Peyer's patch (tissue), 4 donors: Measurements from ENCODE around the gene LYPD1. TPM values are rescaled to one million over a fixed set of nuclear protein-coding genes. Genes with fewer than 3 reads are reported as not detected.
A peak's percentile ranks its signal among the peaks of the same experiment; 100 is the strongest.

ENCODE experiments used
- DNase-seq, 3 donors: peaks; one replicate each; pipeline ENCODE4 v3.0.0-alpha.2; 2017 to 2019
- H3K27ac ChIP-seq, 4 donors: fragments of 200-600 bp; sonication (generic); one replicate each; pipeline ENCODE4 v1.5.1; 2016 to 2019
- H3K27me3 ChIP-seq, 2 donors: fragments of 200-600 bp; sonication (generic); one replicate each; pipeline ENCODE4 v1.5.1; 2019
- H3K36me3 ChIP-seq, 3 donors: fragments of 200-600 bp; sonication (generic); one replicate each; pipeline ENCODE4 v1.5.1; 2016 to 2019
- H3K4me1 ChIP-seq, 4 donors: fragments of 200-600 bp; sonication (generic); one replicate each; pipeline ENCODE4 v1.5.1; 2016 to 2019
- H3K4me3 ChIP-seq, 4 donors: fragments of 200-600 bp; sonication (generic); 1 replicate in 3 of 4; 2 replicates in 1 of 4; pipeline ENCODE4 v1.5.1; 2016 to 2019; ENCODE audit warnings: mild to moderate bottlenecking in 1 of 4
- H3K9me3 ChIP-seq, 4 donors: fragments of 200-600 bp; sonication (generic); one replicate each; pipeline ENCODE4 v1.5.1; 2016 to 2019; ENCODE audit warnings: mild to moderate bottlenecking in 1 of 4
- POLR2A ChIP-seq, 2 donors: fragments of 450-650 bp; IDR thresholded peaks; one replicate each; pipeline ENCODE4 v1.5.1; 2017; ENCODE audit warnings: antibody characterized with exemption in 2 of 2, mild to moderate bottlenecking in 2 of 2, moderate library complexity in 2 of 2
- total RNA-seq, 4 donors: library from RNA; depleted of rRNA; stranded (reverse); fragments of >200 nt; gene quantifications; one replicate each; pipeline ENCODE4 v1.1.0, GENCODE V29; 2016
- TF ChIP-seq, protein P1 (sequence below), 6 experiments: fragments of 450-650 bp in 4 of 6; fragments of 200-600 bp in 2 of 6; sonication (generic) in 1 of 6; IDR thresholded peaks; one replicate each; pipeline ENCODE4 v1.5.1; 2017 to 2019; ENCODE audit warnings: antibody characterized with exemption in 6 of 6, mild to moderate bottlenecking in 3 of 6, moderate library complexity in 1 of 6

The LYPD1 gene
- total RNA-seq: under 1 TPM in 1 of 4 donors, not detected in 3; 0.88 TPM

- H3K4me3 ChIP-seq: peak within 1 kb of the TSS; percentile 3 to 53 (median 40)
- peaks cover 0 to 6% of the 10 kb centered on the region in 2 donors for H3K27me3 ChIP-seq
- no peaks in the 10 kb centered on the region for H3K36me3 ChIP-seq
- no peaks in the 10 kb centered on the region for H3K9me3 ChIP-seq
- H3K27ac ChIP-seq: no peak within 1 kb of the TSS
- TF ChIP-seq, protein P1, sequence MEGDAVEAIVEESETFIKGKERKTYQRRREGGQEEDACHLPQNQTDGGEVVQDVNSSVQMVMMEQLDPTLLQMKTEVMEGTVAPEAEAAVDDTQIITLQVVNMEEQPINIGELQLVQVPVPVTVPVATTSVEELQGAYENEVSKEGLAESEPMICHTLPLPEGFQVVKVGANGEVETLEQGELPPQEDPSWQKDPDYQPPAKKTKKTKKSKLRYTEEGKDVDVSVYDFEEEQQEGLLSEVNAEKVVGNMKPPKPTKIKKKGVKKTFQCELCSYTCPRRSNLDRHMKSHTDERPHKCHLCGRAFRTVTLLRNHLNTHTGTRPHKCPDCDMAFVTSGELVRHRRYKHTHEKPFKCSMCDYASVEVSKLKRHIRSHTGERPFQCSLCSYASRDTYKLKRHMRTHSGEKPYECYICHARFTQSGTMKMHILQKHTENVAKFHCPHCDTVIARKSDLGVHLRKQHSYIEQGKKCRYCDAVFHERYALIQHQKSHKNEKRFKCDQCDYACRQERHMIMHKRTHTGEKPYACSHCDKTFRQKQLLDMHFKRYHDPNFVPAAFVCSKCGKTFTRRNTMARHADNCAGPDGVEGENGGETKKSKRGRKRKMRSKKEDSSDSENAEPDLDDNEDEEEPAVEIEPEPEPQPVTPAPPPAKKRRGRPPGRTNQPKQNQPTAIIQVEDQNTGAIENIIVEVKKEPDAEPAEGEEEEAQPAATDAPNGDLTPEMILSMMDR (IDR thresholded peaks at IDR 0.05): no peak
- TF ChIP-seq POLR2A (IDR thresholded peaks at IDR 0.05): no peak
- H3K4me1 ChIP-seq: peaks cover 0 to 31% (median 0%) of the 10 kb centered on the region in 4 donors
- no peak for DNase-seq
Measured at GRCh38 chr2:132669908-132670495, at the start of gene LYPD1. Gene LYPD1 (minus strand): TSS chr2:132670205. CDS start chr2:132669932, 273 bp downstream.

GRCh38 chr2:132719480-132719879, 49.5 kb upstream of the LYPD1 start:
- H3K36me3 ChIP-seq: no peaks in the 10 kb centered on the region
- TF ChIP-seq, protein P1 (IDR thresholded peaks at IDR 0.05): no peak
- no peak for TF ChIP-seq POLR2A (IDR thresholded peaks at IDR 0.05)
- H3K4me3 ChIP-seq: no peak overlapping the region

DNA sequence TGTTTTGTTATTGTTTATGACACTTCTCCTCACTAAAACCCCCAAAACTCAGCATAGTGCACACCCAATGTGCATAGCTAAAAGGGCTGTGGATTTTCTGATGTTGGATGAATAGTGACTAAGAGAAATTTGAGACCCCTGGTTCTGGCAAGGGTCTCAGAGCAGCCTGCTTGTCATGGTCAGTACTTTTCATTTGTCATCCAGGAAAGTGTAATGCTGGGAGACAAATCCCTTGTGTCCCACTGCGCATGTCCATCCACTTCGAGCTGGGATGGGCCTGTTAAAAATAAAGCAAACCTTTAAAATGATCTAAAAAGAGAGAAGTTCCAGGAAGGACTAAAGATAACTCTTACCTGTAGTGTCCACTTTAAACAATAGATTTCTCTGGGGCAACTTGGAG, 46.9 kb upstream of the LYPD1 start:
- Histone ChIP-seq H3K9me3 (no peaks in the 10 kb centered on the region), H3K27ac (no peak overlapping the region), H3K4me3 (no peak overlapping the region), H3K36me3 (no peaks in the 10 kb centered on the region), H3K27me3 (no peaks in the 10 kb centered on the region), H3K4me1 (no peaks in the 10 kb centered on the region)
- TF ChIP-seq POLR2A (IDR thresholded peaks at IDR 0.05): no peak
- TF ChIP-seq, protein P1 (IDR thresholded peaks at IDR 0.05): no peak
- DNase-seq: no peak

More at GRCh38 chr2:132719480-132719879, 49.5 kb upstream of the LYPD1 start:
- no peaks in the 10 kb centered on the region for H3K27me3 ChIP-seq
- no peak for DNase-seq
- no peak overlapping the region for H3K27ac ChIP-seq
- H3K9me3 ChIP-seq: no peaks in the 10 kb centered on the region
- H3K4me1 ChIP-seq: no peaks in the 10 kb centered on the region

DNA sequence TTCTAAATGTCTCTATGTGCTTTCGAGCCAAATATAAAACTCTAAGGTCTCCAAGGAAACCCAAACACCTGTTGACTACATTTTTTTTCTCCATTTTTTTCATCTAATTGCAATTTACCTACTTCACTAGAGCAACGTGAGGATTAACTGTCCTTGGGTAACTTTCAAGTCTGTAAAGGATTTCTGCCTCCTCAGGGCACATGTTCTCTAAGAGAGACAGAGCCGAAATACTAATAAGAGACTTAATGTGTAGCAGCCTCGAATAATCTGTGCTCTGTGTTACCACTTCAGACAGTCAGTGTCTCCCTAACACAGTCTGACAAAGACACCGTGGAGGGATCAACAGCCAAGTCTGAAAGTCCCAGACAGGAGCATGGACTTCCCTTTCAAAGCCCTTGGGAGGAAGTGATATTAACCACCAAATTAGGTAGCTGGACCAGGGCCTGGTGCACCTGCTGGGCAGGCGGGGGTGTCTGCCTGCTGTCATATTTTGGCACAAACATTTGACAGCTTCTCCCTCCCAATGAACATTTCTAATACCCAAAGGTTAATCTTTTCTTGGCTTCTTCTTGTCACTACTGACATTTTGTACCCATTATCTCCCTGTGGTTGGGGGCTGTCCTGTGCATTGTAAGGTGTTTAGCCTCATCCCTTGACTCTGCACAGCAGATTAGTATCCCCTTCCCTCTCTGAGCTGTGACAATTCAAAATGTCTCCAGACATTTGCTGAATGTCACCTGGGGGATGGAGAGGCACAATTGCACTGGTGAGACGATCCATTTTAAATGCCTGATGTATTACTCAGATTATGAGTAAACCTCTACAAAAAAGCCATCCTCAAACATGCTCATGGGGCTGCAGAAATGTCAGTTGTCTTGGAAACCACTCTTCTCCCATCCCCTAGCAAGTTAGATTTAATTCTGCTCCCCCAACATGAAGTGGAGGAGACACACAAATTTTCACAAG, 45.7 kb upstream of the LYPD1 start:
- Histone ChIP-seq H3K27ac (no peak overlapping the region), H3K9me3 (no peaks in the 10 kb centered on the region), H3K4me3 (no peak overlapping the region), H3K36me3 (no peaks in the 10 kb centered on the region), H3K27me3 (no peaks in the 10 kb centered on the region), H3K4me1 (no peaks in the 10 kb centered on the region)
- DNase-seq: no peak
- TF ChIP-seq, protein P1 (IDR thresholded peaks at IDR 0.05): no peak
- no peak for TF ChIP-seq POLR2A (IDR thresholded peaks at IDR 0.05)

GRCh38 chr2:132703396-132703795, 33.4 kb upstream of the LYPD1 start:
- no peaks in the 10 kb centered on the region for H3K9me3 ChIP-seq
- no peak overlapping the region for H3K4me3 ChIP-seq
- H3K4me1 ChIP-seq: no peaks in the 10 kb centered on the region
- no peak overlapping the region for H3K27ac ChIP-seq
- H3K27me3 ChIP-seq: no peaks in the 10 kb centered on the region
- no peak for TF ChIP-seq POLR2A (IDR thresholded peaks at IDR 0.05)
- TF ChIP-seq, protein P1 (IDR thresholded peaks at IDR 0.05): no peak
- no peaks in the 10 kb centered on the region for H3K36me3 ChIP-seq
- no peak for DNase-seq
